CD4-positive, alpha-beta T cell treated with Interleukin-12 subunit alpha and Interleukin-12 subunit beta, for 1 hour (primary cell): Measurements from ENCODE around the gene ZDHHC22.
"Not testable (repeated sequence)": the region's sequence is repeated elsewhere in the genome, so short reads cannot be mapped to it uniquely, and the experiment has no call there.

ENCODE experiments used
- DNase-seq: peaks from one replicate; pipeline ENCODE4 v3.0.0-alpha.2; 2020

ZDHHC22 gene, protein sequence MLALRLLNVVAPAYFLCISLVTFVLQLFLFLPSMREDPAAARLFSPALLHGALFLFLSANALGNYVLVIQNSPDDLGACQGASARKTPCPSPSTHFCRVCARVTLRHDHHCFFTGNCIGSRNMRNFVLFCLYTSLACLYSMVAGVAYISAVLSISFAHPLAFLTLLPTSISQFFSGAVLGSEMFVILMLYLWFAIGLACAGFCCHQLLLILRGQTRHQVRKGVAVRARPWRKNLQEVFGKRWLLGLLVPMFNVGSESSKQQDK

DNA sequence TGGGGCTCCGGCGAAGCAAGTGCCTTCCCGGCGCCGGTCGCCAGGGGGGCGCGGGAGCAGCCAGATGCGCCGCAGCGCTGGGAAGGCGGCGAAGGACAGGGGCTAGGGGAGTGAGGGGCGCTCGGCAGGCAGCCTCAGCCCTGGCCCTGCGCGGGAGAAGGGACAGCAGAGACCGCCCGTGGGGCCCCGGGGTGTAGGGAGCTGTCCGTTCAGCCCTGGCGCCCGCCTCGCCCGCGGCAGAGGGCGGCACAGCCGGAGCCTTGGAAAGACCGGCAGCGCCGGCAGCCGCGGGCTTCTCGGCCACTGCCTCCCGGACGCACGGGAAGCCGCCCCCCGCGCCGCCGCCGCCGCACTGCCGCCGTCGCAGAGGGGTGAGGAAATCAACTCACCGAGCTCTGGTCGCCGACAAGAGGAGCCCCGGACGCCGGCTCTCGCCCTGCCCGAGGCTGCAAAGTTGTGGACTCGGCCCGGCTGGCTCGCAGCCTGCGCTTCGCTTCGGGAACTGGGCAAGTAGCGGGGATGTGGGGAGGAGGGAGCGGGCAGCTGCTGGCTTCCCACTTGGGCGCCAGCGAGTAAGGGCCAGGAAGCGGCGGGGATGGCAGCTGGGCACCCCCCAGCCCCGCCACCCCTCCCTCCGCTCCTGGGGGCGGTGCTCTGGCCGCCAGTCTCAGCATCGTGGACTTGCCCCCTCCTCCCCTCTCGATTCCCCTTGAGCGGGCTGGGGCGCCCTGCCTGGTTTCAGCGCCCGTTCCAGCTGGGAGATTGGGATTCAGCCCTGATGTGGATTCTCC is at the start of gene ZDHHC22:
Gene ZDHHC22, minus strand, starts transcription at position 578 of the 791 bp plus-strand sequence. CDS start 2,053 bp downstream, outside the sequence.
- DNase-seq: no peak

GRCh38 chr14:77190977-77191376 is 49.4 kb upstream of the ZDHHC22 start:
- no peak for DNase-seq

DNA sequence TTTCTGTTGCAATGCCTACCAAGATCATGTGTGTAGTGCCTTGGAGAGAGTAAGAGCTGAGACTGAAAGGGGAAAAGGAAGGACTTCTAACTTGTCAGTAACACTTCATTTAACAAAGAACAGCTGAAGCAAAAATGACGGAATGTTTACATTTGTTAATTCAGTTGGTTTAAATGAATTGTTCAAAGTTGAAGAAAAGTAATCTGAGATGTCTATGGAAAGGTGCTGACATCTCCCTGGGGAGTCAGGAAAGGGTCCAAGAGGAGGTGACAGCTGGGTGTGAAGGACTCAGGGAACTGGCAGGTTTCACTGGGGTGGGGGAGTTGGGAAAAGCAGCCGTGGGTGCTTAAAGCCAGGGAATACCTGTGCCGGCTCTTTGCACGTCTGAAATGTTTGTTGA is 47.9 kb upstream of the ZDHHC22 start:
- DNase-seq: no peak

GRCh38 chr14:77187649-77188012 is 46.0 kb upstream of the ZDHHC22 start:
- no peak for DNase-seq

GRCh38 chr14:77186911-77187648 is 45.5 kb upstream of the ZDHHC22 start:
- no peak for DNase-seq

DNA sequence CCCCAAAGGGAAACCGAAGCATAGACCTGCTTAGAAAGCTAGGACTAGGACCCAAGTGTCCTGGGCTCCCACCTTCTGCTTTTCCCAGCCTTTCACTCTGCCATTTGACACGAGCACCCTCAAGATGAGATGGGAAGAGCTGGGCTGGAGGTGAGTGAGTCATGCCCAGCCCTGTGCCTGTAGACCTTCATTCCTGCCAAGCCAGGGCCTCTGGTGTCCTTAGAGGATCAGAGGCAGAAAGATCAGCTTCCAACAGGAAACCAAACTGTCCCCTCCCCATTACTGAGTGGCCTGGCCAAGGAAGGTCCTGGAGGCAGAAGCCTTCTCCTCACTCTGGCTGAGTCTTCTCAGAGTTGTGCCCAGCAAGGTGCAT is 43.5 kb upstream of the ZDHHC22 start:
- DNase-seq: no peak

DNA sequence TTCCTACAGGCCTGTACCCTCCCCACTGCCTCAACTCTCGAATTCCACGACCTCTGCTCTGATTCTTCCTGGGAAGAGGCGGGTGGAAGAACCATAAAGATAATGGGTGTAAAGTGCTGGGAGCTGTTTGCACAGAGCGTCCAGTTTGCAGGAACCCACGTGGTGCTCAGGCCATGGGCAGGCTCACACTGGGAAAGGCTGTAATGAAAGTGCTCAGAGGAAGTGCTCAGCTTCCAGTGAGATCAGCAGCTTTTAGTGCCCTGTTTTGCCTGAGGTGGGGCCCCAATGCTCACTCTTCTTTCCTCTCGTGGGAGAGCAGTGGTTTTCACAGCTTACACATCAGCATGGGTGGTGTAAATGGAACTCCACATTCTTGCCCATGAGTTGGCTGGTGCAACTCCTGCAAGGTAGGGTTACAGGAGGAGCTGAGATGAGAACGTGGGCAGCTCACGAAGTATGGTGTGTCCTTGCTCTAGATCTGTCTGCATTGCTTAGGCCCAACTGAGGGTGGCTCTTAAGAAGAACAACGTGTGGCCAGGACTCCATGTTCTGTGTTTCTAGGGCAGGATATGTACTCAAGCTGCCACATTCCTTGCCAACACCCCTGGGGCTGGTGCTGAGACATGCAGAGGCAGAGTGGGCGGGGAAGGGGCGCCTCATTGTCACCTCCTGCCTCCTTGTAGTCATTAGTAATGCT is 43.0 kb upstream of the ZDHHC22 start:
- DNase-seq: no peak

DNA sequence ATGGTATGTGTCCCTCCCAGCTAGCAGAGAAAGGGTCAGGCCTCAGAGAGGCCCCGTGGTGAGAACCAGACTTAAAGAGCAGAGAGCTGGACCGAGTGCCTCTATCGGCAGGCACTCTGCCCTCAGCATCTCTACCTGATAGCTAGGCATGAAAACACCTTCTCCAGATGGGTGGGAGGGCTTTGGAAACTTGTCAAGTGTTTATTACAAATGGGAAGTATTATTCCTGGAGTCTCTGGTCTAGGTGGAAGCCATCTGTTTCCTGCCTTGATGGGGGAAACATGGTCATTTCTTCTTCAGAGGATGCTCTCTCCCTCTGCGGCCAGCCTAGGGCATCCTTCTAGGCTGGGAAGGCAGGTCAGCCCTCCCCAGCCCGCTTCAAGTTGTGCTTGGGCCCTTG is 42.3 kb upstream of the ZDHHC22 start:
- DNase-seq: no peak

- peak; percentile 62 for DNase-seq
These were observed 40.2 kb upstream of the ZDHHC22 start, which contains the start of gene TMEM63C for GRCh38 chr14:77181603-77182437. TSS of gene TMEM63C (plus strand) at chr14:77181798. CDS start at chr14:77218814, 37,016 bp downstream.

DNA sequence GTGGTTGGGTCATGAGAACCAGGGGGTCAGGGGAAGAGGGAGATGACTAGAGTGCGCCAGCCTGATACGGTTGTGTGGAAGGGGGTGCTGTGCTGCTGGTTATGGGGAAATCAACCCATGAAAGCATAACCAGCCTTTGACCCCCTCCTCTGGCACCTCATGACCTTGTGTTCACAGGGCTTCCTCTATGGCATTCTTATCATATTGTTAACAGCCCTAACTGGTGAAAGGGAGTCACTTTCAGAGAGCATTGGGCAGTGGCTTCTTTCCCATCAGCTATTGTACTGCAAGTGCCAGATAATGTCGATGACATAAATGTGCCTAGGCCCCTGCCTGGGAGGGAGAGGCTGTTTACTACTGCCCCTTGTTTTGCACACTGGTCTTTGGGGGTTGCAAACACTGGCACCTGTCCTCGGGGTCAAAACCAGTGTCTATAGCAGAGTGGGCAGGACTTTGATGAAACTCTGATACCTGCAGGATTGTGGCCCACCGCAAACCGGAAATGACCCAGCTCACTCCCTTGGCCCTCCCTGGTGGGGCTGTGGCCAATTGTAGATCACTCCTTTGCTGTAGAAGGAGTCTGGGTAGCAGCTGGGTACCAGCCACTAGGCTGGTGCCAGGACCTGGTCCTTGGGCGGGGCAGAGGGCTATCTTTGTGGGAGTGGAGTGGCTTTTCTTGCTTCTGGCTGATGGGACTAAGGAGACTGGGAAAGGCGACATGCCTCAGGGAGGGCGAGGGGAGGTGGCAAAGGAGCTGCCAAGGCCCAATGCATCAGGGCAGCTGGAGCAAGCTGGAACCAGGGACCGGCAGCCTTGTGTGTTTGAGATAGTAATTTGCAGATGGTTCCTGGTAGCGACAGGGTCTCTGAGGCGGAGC is 39.4 kb upstream of the ZDHHC22 start:
- peak; percentile 2 for DNase-seq

- no peak for DNase-seq
These were observed 37.1 kb upstream of the ZDHHC22 start for GRCh38 chr14:77178656-77179055.

DNA sequence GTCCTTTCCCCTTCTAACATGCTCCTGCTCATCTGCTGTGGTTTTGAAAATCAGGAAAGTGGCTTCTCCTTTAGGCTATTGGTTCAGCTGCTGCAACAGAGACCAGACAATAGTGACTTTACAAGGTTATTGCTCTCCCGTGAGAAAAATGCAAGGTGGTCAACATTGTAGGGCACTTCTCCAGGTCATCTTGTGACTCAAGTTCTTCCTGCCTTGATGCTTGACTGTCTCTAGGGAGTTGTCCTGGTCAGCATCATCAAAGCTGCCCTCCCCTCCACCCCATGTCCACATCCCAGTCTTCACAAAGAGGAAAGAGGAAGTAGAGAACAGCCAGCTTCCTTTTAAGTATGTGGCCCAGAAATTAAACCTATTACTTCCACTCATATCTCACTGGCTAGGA is 36.1 kb upstream of the ZDHHC22 start:
- no peak for DNase-seq

DNA sequence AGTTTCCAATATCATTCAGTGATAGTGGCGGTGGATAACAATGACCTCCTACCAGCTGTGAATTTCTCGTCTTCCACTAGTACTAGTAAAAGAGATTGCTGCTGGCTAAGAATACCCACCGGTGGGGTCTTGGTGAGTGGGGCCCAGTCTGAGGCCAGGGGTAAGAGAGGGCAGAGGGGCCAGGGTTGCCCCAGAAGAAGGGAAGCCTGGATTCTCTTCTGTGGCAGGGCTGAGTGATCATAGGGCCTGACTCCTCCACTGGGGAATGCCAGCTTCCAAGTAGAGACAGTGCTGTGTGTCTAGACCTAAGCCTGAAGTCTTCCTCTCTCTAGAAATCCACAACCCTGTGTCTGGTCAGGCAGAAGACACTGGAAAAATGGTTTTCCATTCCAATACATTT is 34.3 kb upstream of the ZDHHC22 start:
- no peak for DNase-seq

DNA sequence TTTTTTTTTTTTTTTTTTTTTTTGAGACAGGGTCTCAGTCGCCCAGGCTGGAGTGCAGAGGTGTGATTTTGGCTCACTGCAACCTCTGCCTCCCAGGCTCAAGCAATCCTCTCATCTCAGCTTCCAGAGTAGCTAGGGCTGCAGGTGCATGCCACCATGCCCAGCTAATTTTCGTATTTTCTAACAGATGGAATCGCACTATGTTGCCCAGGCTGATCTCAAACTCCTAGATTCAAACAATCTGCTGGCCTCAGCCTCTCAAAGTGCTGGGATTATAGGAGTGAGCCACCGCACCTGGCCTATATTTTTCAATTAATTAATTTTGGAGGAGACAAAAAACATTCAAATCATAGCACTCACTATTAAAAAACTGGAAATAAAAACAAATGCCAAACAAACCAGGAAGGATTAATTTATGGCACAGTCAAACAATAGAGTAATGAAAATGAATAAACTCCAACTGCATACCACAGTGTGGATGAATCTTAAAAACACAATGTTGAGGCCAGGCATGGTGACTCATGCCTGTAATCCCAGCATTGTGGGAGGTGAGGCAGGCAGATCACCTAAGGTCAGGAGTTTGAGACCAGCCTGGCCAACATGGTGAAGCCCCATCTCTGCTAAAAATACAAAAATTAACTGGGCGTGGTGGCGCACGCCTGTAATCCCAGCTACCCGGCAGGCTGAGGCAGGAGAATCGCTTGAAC is 32.5 kb upstream of the ZDHHC22 start:
- DNase-seq: not testable (repeated sequence)

DNA sequence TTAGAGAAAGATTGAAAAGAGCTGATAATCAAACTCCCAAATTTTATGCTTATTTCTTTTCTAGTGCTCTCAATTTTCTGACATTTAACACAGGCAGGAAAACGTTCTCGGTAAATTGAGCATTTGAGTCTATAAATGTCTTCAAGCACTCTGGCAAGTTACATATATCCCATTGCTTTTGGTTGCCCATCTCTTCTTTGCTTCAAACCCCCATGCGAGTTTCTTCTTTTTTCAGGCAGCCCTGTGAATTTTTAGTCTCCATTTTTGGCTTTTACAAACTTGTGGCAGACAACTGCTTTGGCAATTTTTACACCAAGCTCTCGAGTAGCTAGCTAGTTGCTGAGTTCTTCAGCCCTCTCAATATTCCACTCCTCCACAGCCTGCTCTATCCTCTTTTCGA is 31.3 kb upstream of the ZDHHC22 start:
- no peak for DNase-seq

DNA sequence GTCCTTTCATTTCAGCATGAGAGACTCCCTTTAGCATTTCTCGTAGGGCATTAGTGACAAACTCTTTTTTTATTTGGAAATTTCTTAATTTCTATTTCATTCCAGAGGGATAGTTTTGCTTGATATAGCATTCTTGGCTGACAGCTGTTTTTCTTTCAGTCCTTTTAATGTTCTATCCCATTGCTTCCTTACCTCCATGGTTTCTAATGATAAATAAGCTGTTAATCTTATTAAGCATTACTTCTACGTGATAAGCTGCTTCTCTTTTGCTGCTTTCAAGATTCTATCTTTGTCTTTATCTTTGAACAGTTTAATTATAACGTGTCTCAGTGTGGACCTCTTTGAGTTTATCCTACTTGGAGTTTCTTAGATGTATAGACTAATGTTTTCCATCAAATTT is 28.5 kb upstream of the ZDHHC22 start:
- DNase-seq: no peak

- no peak for DNase-seq
These were observed 19.4 kb upstream of the ZDHHC22 start for GRCh38 chr14:77161011-77161410.

GRCh38 chr14:77158882-77159255 is 17.3 kb upstream of the ZDHHC22 start:
- no peak for DNase-seq

DNA sequence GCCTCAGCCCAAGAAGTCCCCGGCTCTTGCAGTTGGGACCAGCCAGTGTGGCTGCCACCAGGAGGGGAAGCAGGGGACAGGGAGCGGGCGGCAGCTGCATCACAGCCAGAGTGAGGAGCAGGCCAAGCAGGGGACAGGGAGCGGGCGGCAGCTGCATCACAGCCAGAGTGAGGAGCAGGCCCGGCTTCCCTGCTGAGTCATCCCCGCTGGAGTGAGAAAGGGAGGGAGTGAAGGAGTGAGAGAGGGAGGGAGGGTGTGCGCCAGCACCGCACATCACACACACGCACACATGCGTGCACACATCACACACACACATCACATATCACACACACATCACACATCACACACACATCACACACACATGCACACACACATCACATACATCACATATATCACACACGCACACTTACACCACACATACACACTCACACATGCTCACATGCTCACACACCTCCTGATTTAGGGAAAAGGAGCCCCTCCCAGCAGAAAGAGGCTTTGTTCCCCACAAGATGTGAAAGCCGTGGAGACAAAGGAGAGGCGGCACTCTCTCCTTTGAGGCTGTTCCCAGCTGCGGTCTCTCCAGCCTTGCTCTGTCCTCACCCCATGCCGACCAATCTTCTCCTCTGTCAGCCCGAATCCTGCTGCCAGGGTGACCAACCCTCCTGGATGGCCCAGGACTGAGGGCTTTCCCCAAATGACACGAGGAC is 16.7 kb upstream of the ZDHHC22 start:
- DNase-seq: no peak

- no peak for DNase-seq
These were observed 16.1 kb upstream of the ZDHHC22 start for GRCh38 chr14:77157740-77158139.
